HepG2 (cell line): ENCODE results near the gene HIC1. TPM values are rescaled to one million over a fixed set of nuclear protein-coding genes. Genes with fewer than 3 reads are reported as not detected.

Experiments
- AKNA ChIP-seq: sonication (generic); formaldehyde crosslinking; IDR thresholded peaks from 2 replicates; pipeline ENCODE4 v1.4.0; 2020; ENCODE audit warnings: missing genetic modification reagents, borderline replicate concordance
- CCAR2 ChIP-seq: fragments of 200-400 bp; formaldehyde crosslinking; optimal IDR thresholded peaks from 2 replicates; pipeline ENCODE3; 2018; ENCODE audit warnings: low read depth, mild to moderate bottlenecking, low read length, moderate library complexity
- EHMT2 ChIP-seq: fragments of 200-600 bp; sonication (generic); IDR thresholded peaks from 2 replicates; pipeline ENCODE4 v1.7.0; 2017; ENCODE audit warnings: antibody characterized with exemption, low read depth, low read length, borderline replicate concordance
- ETV6 ChIP-seq: sonication (generic); formaldehyde crosslinking; conservative IDR thresholded peaks from 2 replicates; pipeline ENCODE4 v1.4.0; 2020; ENCODE audit warnings: missing genetic modification reagents
- LBX2 ChIP-seq: sonication (generic); formaldehyde crosslinking; IDR thresholded peaks from 2 replicates; pipeline ENCODE4 v1.5.0; 2020; ENCODE audit warnings: missing genetic modification reagents, mild to moderate bottlenecking, borderline replicate concordance
- MAFG ChIP-seq: sonication (generic); formaldehyde crosslinking; IDR thresholded peaks from 2 replicates; pipeline ENCODE4 v1.5.1; 2020; ENCODE audit warnings: mild to moderate bottlenecking, missing genetic modification reagents
- NFE2L1 ChIP-seq: sonication (generic); formaldehyde crosslinking; IDR thresholded peaks from 2 replicates; pipeline ENCODE4 v1.4.0; 2020; ENCODE audit warnings: missing genetic modification reagents, mild to moderate bottlenecking, borderline replicate concordance
- PHF5A ChIP-seq: IDR thresholded peaks from one replicate; pipeline ENCODE4 v1.6.1; 2018; ENCODE audit warnings: low read depth, missing genetic modification reagents; ENCODE audit not compliant: unreplicated experiment
- SIX4 ChIP-seq: sonication (generic); formaldehyde crosslinking; IDR thresholded peaks from 2 replicates; pipeline ENCODE4 v1.4.0; 2020; ENCODE audit warnings: missing genetic modification reagents
- TMF1 ChIP-seq: sonication (generic); formaldehyde crosslinking; IDR thresholded peaks from 2 replicates; pipeline ENCODE4 v1.8.1; 2022; ENCODE audit warnings: low read depth, missing genetic modification reagents
- TOE1 ChIP-seq: sonication (generic); formaldehyde crosslinking; IDR thresholded peaks from 2 replicates; pipeline ENCODE4 v1.4.0; 2020; ENCODE audit warnings: mild to moderate bottlenecking, missing genetic modification reagents
- WIZ ChIP-seq: sonication (generic); formaldehyde crosslinking; IDR thresholded peaks from 2 replicates; pipeline ENCODE4 v1.5.1; 2020; ENCODE audit warnings: mild to moderate bottlenecking, missing genetic modification reagents
- ZNF558 ChIP-seq: sonication (generic); formaldehyde crosslinking; IDR thresholded peaks from 2 replicates; pipeline ENCODE4 v1.9.0; 2022; ENCODE audit warnings: mild to moderate bottlenecking, missing genetic modification reagents, borderline replicate concordance
- polyA plus RNA-seq, 8 experiments: library from polyadenylated mRNA; depleted of rRNA in 3 of 8; stranded (reverse) in 7 of 8; unstranded in 1 of 8; fragments of >200 nt; fragmentation: Illumina TruSeq in 4 of 8; extraction: Trizol in 4 of 8; gene quantifications; 2 replicates each; pipeline versions ENCODE4 v1.2.1 to v1.2.3, GENCODE V29; 2011 to 2016; ENCODE audit warnings: low read depth in 4 of 8, missing spikeins in 1 of 8, mixed read lengths in 1 of 8; ENCODE audit not compliant: insufficient read depth in 1 of 8
- total RNA-seq, 5 experiments: library from RNA; depleted of rRNA; stranded (reverse); fragments of >200 nt; fragmentation: Illumina TruSeq; extraction: Trizol; gene quantifications; 2 replicates each; pipeline ENCODE4 v1.2.3, GENCODE V29; 2016; ENCODE audit warnings: low read depth in 1 of 5
- TF ChIP-seq, protein P1 (sequence below): sonication (generic); formaldehyde crosslinking; IDR thresholded peaks from 2 replicates; pipeline ENCODE4 v1.8.1; 2022; ENCODE audit warnings: mild to moderate bottlenecking, missing genetic modification reagents
- TF ChIP-seq, protein P2 (sequence below): sonication (generic); formaldehyde crosslinking; IDR thresholded peaks from 2 replicates; pipeline ENCODE4 v1.4.0; 2020; ENCODE audit warnings: missing genetic modification reagents, mild to moderate bottlenecking, borderline replicate concordance
- TF ChIP-seq, protein P3 (sequence below): sonication (generic); formaldehyde crosslinking; IDR thresholded peaks from 2 replicates; pipeline ENCODE4 v1.4.0; 2020; ENCODE audit warnings: low read depth, mild to moderate bottlenecking, missing genetic modification reagents

HIC1 gene
- total and polyA plus RNA-seq, 2 of the 13 experiments (the other 11 are each of a cell fraction or from before 2014, with no cell fraction given), result 0.04 to 0.31 TPM

GRCh38 chr17:2029911-2030778 is 24.8 kb upstream of the HIC1 start, which contains the start of gene DPH1 (continued):
- TF ChIP-seq, protein P1, sequence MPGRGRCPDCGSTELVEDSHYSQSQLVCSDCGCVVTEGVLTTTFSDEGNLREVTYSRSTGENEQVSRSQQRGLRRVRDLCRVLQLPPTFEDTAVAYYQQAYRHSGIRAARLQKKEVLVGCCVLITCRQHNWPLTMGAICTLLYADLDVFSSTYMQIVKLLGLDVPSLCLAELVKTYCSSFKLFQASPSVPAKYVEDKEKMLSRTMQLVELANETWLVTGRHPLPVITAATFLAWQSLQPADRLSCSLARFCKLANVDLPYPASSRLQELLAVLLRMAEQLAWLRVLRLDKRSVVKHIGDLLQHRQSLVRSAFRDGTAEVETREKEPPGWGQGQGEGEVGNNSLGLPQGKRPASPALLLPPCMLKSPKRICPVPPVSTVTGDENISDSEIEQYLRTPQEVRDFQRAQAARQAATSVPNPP (CRISPR knock-in tag), result no peak
- TF ChIP-seq AKNA (peak; percentile 50; the same call in 1 of the 2 replicates), WIZ (CRISPR knock-in tag) (no peak), CCAR2 (no peak), TMF1 (CRISPR knock-in tag) (no peak), ZNF558 (CRISPR knock-in tag) (0 out of 2 replicates have a peak, but pooled peaks have one; percentile 72), PHF5A (CRISPR knock-in tag) (no peak), SIX4 (CRISPR knock-in tag) (peak; percentile 30; the same call in 1 of the 2 replicates), EHMT2 (no peak), MAFG (CRISPR knock-in tag) (no peak), LBX2 (CRISPR knock-in tag) (no peak), TOE1 (CRISPR knock-in tag) (0 out of 2 replicates have a peak, but pooled peaks have one; percentile 67), ETV6 (peak; percentile 56; the same call in 1 of the 2 replicates), NFE2L1 (no peak)
- TF ChIP-seq, protein P2, sequence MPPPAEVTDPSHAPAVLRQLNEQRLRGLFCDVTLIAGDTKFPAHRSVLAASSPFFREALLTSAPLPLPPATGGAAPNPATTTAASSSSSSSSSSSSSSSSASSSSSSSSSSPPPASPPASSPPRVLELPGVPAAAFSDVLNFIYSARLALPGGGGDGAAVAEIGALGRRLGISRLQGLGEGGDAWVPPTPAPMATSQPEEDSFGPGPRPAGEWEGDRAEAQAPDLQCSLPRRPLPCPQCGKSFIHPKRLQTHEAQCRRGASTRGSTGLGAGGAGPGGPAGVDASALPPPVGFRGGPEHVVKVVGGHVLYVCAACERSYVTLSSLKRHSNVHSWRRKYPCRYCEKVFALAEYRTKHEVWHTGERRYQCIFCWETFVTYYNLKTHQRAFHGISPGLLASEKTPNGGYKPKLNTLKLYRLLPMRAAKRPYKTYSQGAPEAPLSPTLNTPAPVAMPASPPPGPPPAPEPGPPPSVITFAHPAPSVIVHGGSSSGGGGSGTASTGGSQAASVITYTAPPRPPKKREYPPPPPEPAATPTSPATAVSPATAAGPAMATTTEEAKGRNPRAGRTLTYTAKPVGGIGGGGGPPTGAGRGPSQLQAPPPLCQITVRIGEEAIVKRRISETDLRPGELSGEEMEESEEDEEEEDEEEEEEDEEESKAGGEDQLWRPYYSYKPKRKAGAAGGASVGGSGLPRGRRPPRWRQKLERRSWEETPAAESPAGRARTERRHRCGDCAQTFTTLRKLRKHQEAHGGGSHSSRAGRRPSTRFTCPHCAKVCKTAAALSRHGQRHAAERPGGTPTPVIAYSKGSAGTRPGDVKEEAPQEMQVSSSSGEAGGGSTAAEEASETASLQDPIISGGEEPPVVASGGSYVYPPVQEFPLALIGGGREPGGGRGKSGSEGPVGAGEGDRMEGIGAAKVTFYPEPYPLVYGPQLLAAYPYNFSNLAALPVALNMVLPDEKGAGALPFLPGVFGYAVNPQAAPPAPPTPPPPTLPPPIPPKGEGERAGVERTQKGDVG, result 0 out of 2 replicates have a peak, but pooled peaks have one; percentile 58
- TF ChIP-seq, protein P3, sequence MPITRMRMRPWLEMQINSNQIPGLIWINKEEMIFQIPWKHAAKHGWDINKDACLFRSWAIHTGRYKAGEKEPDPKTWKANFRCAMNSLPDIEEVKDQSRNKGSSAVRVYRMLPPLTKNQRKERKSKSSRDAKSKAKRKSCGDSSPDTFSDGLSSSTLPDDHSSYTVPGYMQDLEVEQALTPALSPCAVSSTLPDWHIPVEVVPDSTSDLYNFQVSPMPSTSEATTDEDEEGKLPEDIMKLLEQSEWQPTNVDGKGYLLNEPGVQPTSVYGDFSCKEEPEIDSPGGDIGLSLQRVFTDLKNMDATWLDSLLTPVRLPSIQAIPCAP (CRISPR knock-in tag), result no peak
